Esophagus (tissue), 2 donors: ENCODE data around the gene ERVW-1. TPM values are rescaled to one million over a fixed set of nuclear protein-coding genes. Genes with fewer than 3 reads are reported as not detected.
"Not testable (repeated sequence)": the region's sequence is repeated elsewhere in the genome, so short reads cannot be mapped to it uniquely, and the experiment has no call there.

Experiments
- H3K27ac ChIP-seq, 2 donors: one replicate each; pipeline ENCODE4 v1.5.1; 2013; ENCODE audit warnings: low read depth in 2 of 2, mild to moderate bottlenecking in 2 of 2, inconsistent platforms in 1 of 2, low read length in 1 of 2, moderate library complexity in 1 of 2
- H3K27me3 ChIP-seq, 2 donors: one replicate each; pipeline ENCODE4 v1.6.1; 2013; ENCODE audit warnings: low read length in 2 of 2, control low read depth in 1 of 2, mild to moderate bottlenecking in 1 of 2; ENCODE audit not compliant: insufficient read depth in 2 of 2, control insufficient read depth in 1 of 2
- H3K36me3 ChIP-seq, 2 donors: one replicate each; pipeline ENCODE4 v1.6.1; 2013; ENCODE audit warnings: low read length in 1 of 2; ENCODE audit not compliant: control insufficient read depth in 2 of 2, insufficient read depth in 2 of 2
- H3K4me1 ChIP-seq, 2 donors: one replicate each; pipeline ENCODE4 v1.6.1; 2013; ENCODE audit warnings: low read length in 1 of 2; ENCODE audit not compliant: control insufficient read depth in 2 of 2, insufficient read depth in 2 of 2
- H3K4me3 ChIP-seq, 2 donors: one replicate each; pipeline ENCODE4 v1.5.1; 2013; ENCODE audit warnings: low read length in 2 of 2, mild to moderate bottlenecking in 2 of 2, low read depth in 1 of 2, moderate library complexity in 1 of 2
- H3K9me3 ChIP-seq, 2 donors: one replicate each; pipeline ENCODE4 v1.6.1; 2013; ENCODE audit warnings: mild to moderate bottlenecking in 2 of 2, low read depth in 1 of 2, low read length in 1 of 2, moderate library complexity in 1 of 2; ENCODE audit not compliant: control insufficient read depth in 2 of 2, insufficient read depth in 1 of 2
- WGBS, 2 donors: extraction: QIAGEN DNeasy Blood & Tissue Kit; methylation state at CpG; one replicate each; pipeline ENCODE4 v1.1.7; 2013; 5-methylcytosine and 5-hydroxymethylcytosine counted together
- polyA plus RNA-seq, 2 donors: library from polyadenylated mRNA; stranded (reverse); fragments of 200-250 nt; gene quantifications; one replicate each; pipeline ENCODE4 v1.2.3, GENCODE V29; 2013
- donor health status: healthy with polysubstance abuse.
- donor health status: Bipolar disorder and iron deficiency.

Gene ERVW-1
- polyA plus RNA-seq, 2 donors, result not detected

- no peak overlapping the region for H3K27ac ChIP-seq
- H3K36me3 ChIP-seq, result peaks cover 0 to 5% of the 10 kb centered on the region in 2 donors
- H3K4me1 ChIP-seq, result no peaks in the 10 kb centered on the region
- no peak overlapping the region for H3K4me3 ChIP-seq
- H3K27me3 ChIP-seq, result no peaks in the 10 kb centered on the region
- H3K9me3 ChIP-seq, result no peaks in the 10 kb centered on the region
- WGBS, 2 donors, result 88 to 93% methylated on average over 2 of the region's 2 CpGs
These were observed 19.1 kb upstream of the ERVW-1 start for GRCh38 chr7:92496876-92497275.

- peaks cover 4 to 7% of the 10 kb centered on the region in 2 donors for H3K36me3 ChIP-seq
- no peaks in the 10 kb centered on the region for H3K27me3 ChIP-seq
- no peak overlapping the region for H3K4me3 ChIP-seq
- H3K9me3 ChIP-seq, result no peaks in the 10 kb centered on the region
- H3K27ac ChIP-seq, result no peak overlapping the region
- no peaks in the 10 kb centered on the region for H3K4me1 ChIP-seq
- 84 to 96% methylated on average over 1 of the region's 1 CpG for WGBS, 2 donors
These were observed 11.9 kb upstream of the ERVW-1 start for GRCh38 chr7:92489634-92490033.

- Histone ChIP-seq H3K27ac (no peak overlapping the region), H3K36me3 (peaks cover 4 to 5% of the 10 kb centered on the region in 2 donors), H3K9me3 (no peaks in the 10 kb centered on the region), H3K27me3 (no peaks in the 10 kb centered on the region), H3K4me3 (no peak overlapping the region), H3K4me1 (no peaks in the 10 kb centered on the region)
These were observed 10.1 kb upstream of the ERVW-1 start for GRCh38 chr7:92487804-92488203.

GRCh38 chr7:92485974-92486373 is 8.2 kb upstream of the ERVW-1 start:
- H3K4me1 ChIP-seq, result no peaks in the 10 kb centered on the region
- no peak overlapping the region for H3K4me3 ChIP-seq
- WGBS, 2 donors, result 73 to 84% methylated on average over 2 of the region's 2 CpGs
- no peaks in the 10 kb centered on the region for H3K9me3 ChIP-seq
- peaks cover 1 to 2% of the 10 kb centered on the region in 2 donors for H3K36me3 ChIP-seq
- H3K27me3 ChIP-seq, result no peaks in the 10 kb centered on the region
- peak overlapping the region in 1 of 2 donors; percentile 1 for H3K27ac ChIP-seq

GRCh38 chr7:92485267-92485892 is 7.6 kb upstream of the ERVW-1 start:
- WGBS, 2 donors, result 89 to 96% methylated on average over 2 of the region's 2 CpGs
- Histone ChIP-seq H3K27me3 (no peaks in the 10 kb centered on the region), H3K27ac (no peak overlapping the region), H3K36me3 (peaks cover 0 to 2% of the 10 kb centered on the region in 2 donors), H3K9me3 (no peaks in the 10 kb centered on the region), H3K4me3 (no peak overlapping the region), H3K4me1 (no peaks in the 10 kb centered on the region)

DNA sequence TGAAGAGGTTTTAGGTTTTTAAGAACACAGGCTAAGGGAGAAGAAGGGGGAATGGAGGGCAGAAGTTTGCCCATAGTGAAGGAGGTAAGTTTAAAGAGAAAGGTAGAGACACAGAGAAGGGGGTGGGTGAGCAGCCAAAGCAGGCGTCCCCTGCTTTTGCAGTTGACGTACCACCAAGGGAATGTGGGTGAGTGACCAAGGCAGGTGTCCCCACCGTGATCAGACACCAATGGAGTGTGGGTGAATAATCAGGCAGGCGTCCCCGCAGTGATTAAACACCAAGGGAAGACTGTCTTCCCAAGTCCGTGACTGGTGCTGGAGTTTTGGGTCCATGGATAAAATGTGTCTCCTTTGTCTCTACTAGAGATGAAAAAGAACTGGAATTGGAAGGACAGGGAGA is 6.5 kb upstream of the ERVW-1 start:
- H3K27me3 ChIP-seq, H3K9me3 ChIP-seq, H3K4me1 ChIP-seq, H3K36me3 ChIP-seq, H3K4me3 ChIP-seq, H3K27ac ChIP-seq: not testable (repeated sequence)
- 94 to 97% methylated on average over 6 of the region's 6 CpGs for WGBS, 2 donors

DNA sequence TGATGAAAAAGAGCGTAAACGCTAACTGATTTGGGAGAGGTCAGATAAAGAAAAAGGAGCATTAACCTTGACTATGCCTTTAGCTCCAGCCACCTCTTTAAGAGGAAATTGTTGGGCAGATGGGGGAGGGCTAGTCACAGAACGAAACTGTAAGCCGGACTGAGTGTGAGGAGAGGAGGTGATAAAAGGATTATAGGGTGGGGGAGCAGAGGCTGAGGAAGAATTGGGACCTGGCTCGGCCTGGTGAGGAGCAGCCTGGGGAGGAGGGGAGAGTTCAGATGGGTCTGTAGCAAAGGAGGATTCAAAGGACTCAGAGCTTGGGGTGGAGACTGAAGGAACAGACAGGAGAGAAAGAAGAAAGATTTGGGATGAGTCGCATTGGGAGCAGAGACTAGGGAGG is 5.9 kb upstream of the ERVW-1 start:
- H3K4me3 ChIP-seq, H3K4me1 ChIP-seq, H3K36me3 ChIP-seq, H3K27ac ChIP-seq, H3K27me3 ChIP-seq, H3K9me3 ChIP-seq: not testable (repeated sequence)
- 76 to 77% methylated on average over 6 of the region's 6 CpGs for WGBS, 2 donors

- H3K4me3 ChIP-seq, H3K27ac ChIP-seq, H3K27me3 ChIP-seq, H3K9me3 ChIP-seq, H3K4me1 ChIP-seq, H3K36me3 ChIP-seq: not testable (repeated sequence)
- 95 to 96% methylated on average over 4 of the region's 4 CpGs for WGBS, 2 donors
These were observed 1.4 kb upstream of the ERVW-1 start for GRCh38 chr7:92479146-92479545.

- 95% methylated on average over 4 of the region's 4 CpGs for WGBS, 2 donors
- Histone ChIP-seq H3K4me3 (no peak overlapping the region), H3K9me3 (no peaks in the 10 kb centered on the region), H3K27me3 (no peaks in the 10 kb centered on the region), H3K36me3 (no peaks in the 10 kb centered on the region), H3K27ac (no peak overlapping the region), H3K4me1 (peaks cover 0 to under 1% of the 10 kb centered on the region in 2 donors)
These were observed 965 bp upstream of the ERVW-1 start for GRCh38 chr7:92478711-92479110.

DNA sequence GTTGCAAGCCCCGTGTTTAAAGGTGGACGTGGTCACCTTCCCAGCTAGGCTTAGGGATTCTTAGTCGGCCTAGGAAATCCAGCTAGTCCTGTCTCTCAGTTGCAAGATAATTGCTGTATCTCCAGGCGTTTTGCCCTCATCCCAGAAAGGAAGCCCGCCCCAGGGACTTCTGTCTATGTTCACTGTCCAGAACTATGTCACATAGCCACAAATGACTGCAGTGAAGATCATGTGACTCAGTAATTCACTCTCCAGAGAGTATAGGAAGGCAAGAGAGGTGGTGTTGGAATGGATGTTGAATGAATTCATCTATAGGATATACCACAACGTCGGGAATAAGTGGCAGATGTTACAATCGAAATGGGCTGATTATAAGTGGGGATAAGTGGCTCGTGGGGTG is 349 bp upstream of the ERVW-1 start:
- H3K27ac ChIP-seq, result no peak overlapping the region
- no peaks in the 10 kb centered on the region for H3K9me3 ChIP-seq
- 89 to 91% methylated on average over 9 of the region's 9 CpGs for WGBS, 2 donors

More for the DNA sequence above, 349 bp upstream of the ERVW-1 start:
- Histone ChIP-seq H3K27me3 (no peaks in the 10 kb centered on the region), H3K36me3 (no peaks in the 10 kb centered on the region), H3K4me3 (no peak overlapping the region), H3K4me1 (peaks cover 0 to 3% of the 10 kb centered on the region in 2 donors)
